ENCODE data around the gene LUC7L2.

DNA sequence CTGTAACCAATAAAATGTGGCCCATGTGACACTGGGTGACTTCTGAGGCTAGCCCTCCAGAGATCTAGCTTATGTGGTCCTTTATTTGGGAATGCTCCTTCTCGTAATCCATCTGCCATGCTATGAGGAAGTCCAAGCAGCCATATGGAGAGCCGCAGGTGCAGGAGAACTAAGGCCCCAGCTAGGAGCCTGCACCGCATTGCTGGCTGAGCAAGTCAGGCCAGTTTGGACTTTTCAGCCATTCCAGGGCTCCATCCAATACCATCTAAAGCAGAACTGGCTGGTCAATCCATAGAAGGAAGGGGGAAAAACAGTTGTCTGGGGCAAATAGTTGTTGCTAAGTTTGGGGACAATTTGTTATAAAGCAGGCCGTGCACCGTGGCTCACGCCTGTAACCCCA lies 91.2 kb downstream of the LUC7L2 start:
- TF ChIP-seq, protein P1, sequence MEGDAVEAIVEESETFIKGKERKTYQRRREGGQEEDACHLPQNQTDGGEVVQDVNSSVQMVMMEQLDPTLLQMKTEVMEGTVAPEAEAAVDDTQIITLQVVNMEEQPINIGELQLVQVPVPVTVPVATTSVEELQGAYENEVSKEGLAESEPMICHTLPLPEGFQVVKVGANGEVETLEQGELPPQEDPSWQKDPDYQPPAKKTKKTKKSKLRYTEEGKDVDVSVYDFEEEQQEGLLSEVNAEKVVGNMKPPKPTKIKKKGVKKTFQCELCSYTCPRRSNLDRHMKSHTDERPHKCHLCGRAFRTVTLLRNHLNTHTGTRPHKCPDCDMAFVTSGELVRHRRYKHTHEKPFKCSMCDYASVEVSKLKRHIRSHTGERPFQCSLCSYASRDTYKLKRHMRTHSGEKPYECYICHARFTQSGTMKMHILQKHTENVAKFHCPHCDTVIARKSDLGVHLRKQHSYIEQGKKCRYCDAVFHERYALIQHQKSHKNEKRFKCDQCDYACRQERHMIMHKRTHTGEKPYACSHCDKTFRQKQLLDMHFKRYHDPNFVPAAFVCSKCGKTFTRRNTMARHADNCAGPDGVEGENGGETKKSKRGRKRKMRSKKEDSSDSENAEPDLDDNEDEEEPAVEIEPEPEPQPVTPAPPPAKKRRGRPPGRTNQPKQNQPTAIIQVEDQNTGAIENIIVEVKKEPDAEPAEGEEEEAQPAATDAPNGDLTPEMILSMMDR (IDR thresholded peaks at IDR 0.05) = no peak
- no peak for TF ChIP-seq POLR2A (IDR thresholded peaks at IDR 0.05)

Measured in heart left ventricle (tissue), 13 donors.